Esophagus muscularis mucosa (tissue), 4 donors: Measurements from ENCODE around the gene ASTN2. TPM values are rescaled to one million over a fixed set of nuclear protein-coding genes. Genes with fewer than 3 reads are reported as not detected.
A peak's percentile ranks its signal among the peaks of the same experiment; 100 is the strongest.

Experiments used
- DNase-seq: peaks from one replicate; pipeline ENCODE4 v3.0.0-alpha.2; 2017; ENCODE audit errors: extremely low spot score
- H3K27ac ChIP-seq, 4 donors: fragments of 200-600 bp; sonication (generic); replicated peaks in 1 of 4; 1 replicate in 3 of 4; 2 replicates in 1 of 4; pipeline ENCODE4 v1.5.1; 2016 to 2019; ENCODE audit warnings: mild to moderate bottlenecking in 1 of 4
- H3K27me3 ChIP-seq, 4 donors: fragments of 200-600 bp; sonication (generic); one replicate each; pipeline versions ENCODE4 v1.5.1 to v1.6.0; 2016 to 2019
- H3K36me3 ChIP-seq, 4 donors: fragments of 200-600 bp; sonication (generic); one replicate each; pipeline ENCODE4 v1.5.1; 2016 to 2019
- H3K4me1 ChIP-seq, 4 donors: fragments of 200-600 bp; sonication (generic); one replicate each; pipeline ENCODE4 v1.5.1; 2016 to 2019
- H3K4me3 ChIP-seq, 4 donors: fragments of 200-600 bp; sonication (generic); 1 replicate in 2 of 4; 2 replicates in 2 of 4; pipeline ENCODE4 v1.5.1; 2016 to 2019; ENCODE audit warnings: mild to moderate bottlenecking in 4 of 4, moderate library complexity in 1 of 4
- H3K9me3 ChIP-seq, 4 donors: fragments of 200-600 bp; sonication (generic); 1 replicate in 3 of 4; 2 replicates in 1 of 4; pipeline ENCODE4 v1.5.1; 2016 to 2019
- EP300 ChIP-seq: sonication (generic); formaldehyde crosslinking; IDR thresholded peaks from one replicate; pipeline ENCODE4 v1.6.1; 2017; ENCODE audit warnings: antibody characterized with exemption
- POLR2A ChIP-seq: fragments of 450-650 bp; IDR thresholded peaks from one replicate; pipeline ENCODE4 v1.6.1; 2017; ENCODE audit warnings: antibody characterized with exemption, moderate library complexity, mild to moderate bottlenecking, low read depth
- POLR2AphosphoS5 ChIP-seq, 2 donors: sonication (generic); formaldehyde crosslinking; IDR thresholded peaks; one replicate each; pipeline ENCODE4 v1.6.1; 2017; ENCODE audit warnings: antibody characterized with exemption in 2 of 2
- WGBS: methylation state at CpG from one replicate; pipeline ENCODE4 v1.1.5; 2018; 5-methylcytosine and 5-hydroxymethylcytosine counted together
- intact Hi-C: fragments of 100-400 bp; cut with DNase I; formaldehyde crosslinking; loops from one replicate; pipeline ENCODE4 v1.15.1; 2023
- total RNA-seq, 4 donors: library from RNA; depleted of rRNA; stranded (reverse); fragments of >200 nt; gene quantifications; one replicate each; pipeline versions ENCODE4 v1.1.0 to v1.2.1, GENCODE V29; 2016
- TF ChIP-seq, protein P1 (sequence below), 3 experiments: fragments of 200-600 bp in 2 of 3; fragments of 450-650 bp in 1 of 3; sonication (generic) in 2 of 3; IDR thresholded peaks; one replicate each; pipeline ENCODE4 v1.5.1; 2017 to 2019; ENCODE audit warnings: antibody characterized with exemption in 3 of 3, mild to moderate bottlenecking in 2 of 3, moderate library complexity in 1 of 3

The ASTN2 gene
- total RNA-seq, 4 donors from 2014 or later: 4.2 to 6.9 (median 5.5) TPM

- intact Hi-C loops: no loop called here
- 27% methylated on average over 3 of the region's 3 CpGs for WGBS
- no peak overlapping the region for H3K4me3 ChIP-seq
- TF ChIP-seq POLR2AphosphoS5 (IDR thresholded peaks at IDR 0.05) (no peak), EP300 (no peak), POLR2A (no peak)
- TF ChIP-seq, protein P1, sequence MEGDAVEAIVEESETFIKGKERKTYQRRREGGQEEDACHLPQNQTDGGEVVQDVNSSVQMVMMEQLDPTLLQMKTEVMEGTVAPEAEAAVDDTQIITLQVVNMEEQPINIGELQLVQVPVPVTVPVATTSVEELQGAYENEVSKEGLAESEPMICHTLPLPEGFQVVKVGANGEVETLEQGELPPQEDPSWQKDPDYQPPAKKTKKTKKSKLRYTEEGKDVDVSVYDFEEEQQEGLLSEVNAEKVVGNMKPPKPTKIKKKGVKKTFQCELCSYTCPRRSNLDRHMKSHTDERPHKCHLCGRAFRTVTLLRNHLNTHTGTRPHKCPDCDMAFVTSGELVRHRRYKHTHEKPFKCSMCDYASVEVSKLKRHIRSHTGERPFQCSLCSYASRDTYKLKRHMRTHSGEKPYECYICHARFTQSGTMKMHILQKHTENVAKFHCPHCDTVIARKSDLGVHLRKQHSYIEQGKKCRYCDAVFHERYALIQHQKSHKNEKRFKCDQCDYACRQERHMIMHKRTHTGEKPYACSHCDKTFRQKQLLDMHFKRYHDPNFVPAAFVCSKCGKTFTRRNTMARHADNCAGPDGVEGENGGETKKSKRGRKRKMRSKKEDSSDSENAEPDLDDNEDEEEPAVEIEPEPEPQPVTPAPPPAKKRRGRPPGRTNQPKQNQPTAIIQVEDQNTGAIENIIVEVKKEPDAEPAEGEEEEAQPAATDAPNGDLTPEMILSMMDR (IDR thresholded peaks at IDR 0.05): no peak
- no peaks in the 10 kb centered on the region for H3K36me3 ChIP-seq
- H3K27ac ChIP-seq: no peak overlapping the region
- peaks cover 12 to 21% (median 17%) of the 10 kb centered on the region in 4 donors for H3K4me1 ChIP-seq
- no peaks in the 10 kb centered on the region for H3K9me3 ChIP-seq
- peak; percentile 62 for DNase-seq
- H3K27me3 ChIP-seq: no peaks in the 10 kb centered on the region
These were observed 864.0 kb downstream of the ASTN2 start for GRCh38 chr9:116550696-116551436.

DNA sequence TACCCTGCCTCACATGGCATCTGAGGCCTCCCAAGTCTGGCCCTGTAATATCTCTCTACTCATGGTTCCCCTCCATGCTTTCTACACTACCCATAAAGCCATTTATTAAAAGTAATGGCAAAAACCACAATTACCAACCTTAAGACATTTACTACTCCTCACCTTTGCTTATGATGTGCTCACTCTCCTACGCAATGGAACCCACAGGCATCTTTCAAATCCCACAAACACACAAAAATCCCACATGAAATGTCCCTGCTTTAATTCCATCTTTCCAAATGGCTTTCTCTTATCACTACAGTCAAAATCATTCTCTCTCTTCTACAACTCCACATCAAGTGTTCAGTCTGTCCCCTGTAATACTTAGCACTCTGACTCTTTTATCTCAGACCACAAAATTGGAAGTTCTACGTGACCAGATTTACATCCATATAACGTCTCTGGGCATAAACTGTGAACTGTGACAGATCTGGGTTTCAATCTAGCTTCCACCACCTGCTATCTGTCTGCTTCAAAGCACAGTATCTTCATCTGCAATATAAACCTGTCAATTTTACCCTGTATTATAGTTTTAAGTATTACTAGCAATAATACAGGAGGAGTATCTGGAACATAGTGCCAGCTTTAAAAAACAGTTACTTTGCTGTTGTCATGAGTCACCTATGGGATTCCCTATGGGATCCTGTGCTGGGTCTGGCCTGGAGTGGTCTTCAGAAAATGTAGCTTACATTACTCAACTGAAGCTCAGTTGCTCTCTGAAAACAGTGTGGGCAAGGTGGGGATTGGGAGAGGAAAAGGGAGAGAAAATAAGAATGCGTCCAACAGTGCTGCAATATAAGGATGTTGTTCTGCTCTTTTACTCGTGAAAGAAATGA is 864.8 kb downstream of the ASTN2 start:
- WGBS: 85% methylated on average over 5 of the region's 5 CpGs
- H3K36me3 ChIP-seq: no peaks in the 10 kb centered on the region
- intact Hi-C loops: no loop called here
- no peak overlapping the region for H3K4me3 ChIP-seq
- H3K27ac ChIP-seq: peak overlapping the region in 1 of 4 donors; percentile 7
- DNase-seq: peak; percentile 19
- no peaks in the 10 kb centered on the region for H3K9me3 ChIP-seq
- no peak for TF ChIP-seq POLR2AphosphoS5 (IDR thresholded peaks at IDR 0.05)
- TF ChIP-seq EP300: no peak
- no peak for TF ChIP-seq POLR2A
- TF ChIP-seq, protein P1 (IDR thresholded peaks at IDR 0.05): no peak
- peaks cover 12 to 21% (median 17%) of the 10 kb centered on the region in 4 donors for H3K4me1 ChIP-seq
- no peaks in the 10 kb centered on the region for H3K27me3 ChIP-seq

DNA sequence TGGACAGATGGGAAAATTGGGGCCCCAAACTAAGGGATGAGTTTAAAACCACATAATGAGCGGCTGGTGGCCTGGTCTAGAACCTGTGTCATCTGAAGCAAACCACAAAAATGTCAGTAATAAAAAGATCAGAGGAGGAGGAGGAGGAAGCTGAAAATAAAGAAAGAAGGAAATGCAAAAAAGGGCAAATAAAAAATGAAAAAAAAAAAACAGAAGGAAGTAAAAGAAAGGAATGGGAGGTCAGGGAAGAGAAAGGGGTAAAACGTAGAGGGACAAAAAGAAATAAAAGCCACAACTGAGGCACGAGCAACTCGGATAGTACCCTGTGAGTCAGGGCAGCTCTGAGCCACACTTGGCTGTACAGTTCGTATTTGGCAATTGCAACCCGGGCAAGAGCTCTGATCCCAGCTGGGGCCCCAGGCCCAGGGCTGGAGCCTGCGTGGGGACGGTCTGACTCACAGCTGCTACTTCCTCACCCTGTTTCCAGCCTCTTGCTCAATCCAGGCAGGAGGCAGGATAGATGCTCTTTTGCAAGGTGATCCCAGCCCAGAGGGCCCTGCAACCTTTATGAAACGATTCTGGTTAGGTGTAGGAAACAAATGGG is 865.7 kb downstream of the ASTN2 start:
- Histone ChIP-seq H3K9me3 (no peaks in the 10 kb centered on the region), H3K36me3 (no peaks in the 10 kb centered on the region), H3K27ac (no peak overlapping the region), H3K4me1 (peaks cover 12 to 21% (median 17%) of the 10 kb centered on the region in 4 donors), H3K4me3 (no peak overlapping the region), H3K27me3 (no peaks in the 10 kb centered on the region)
- 61% methylated on average over 9 of the region's 9 CpGs for WGBS
- DNase-seq: peak; percentile 92
- TF ChIP-seq EP300 (no peak), POLR2AphosphoS5 (IDR thresholded peaks at IDR 0.05) (no peak), POLR2A (no peak)
- TF ChIP-seq, protein P1 (IDR thresholded peaks at IDR 0.05): no peak
- intact Hi-C loops: no loop called here

DNA sequence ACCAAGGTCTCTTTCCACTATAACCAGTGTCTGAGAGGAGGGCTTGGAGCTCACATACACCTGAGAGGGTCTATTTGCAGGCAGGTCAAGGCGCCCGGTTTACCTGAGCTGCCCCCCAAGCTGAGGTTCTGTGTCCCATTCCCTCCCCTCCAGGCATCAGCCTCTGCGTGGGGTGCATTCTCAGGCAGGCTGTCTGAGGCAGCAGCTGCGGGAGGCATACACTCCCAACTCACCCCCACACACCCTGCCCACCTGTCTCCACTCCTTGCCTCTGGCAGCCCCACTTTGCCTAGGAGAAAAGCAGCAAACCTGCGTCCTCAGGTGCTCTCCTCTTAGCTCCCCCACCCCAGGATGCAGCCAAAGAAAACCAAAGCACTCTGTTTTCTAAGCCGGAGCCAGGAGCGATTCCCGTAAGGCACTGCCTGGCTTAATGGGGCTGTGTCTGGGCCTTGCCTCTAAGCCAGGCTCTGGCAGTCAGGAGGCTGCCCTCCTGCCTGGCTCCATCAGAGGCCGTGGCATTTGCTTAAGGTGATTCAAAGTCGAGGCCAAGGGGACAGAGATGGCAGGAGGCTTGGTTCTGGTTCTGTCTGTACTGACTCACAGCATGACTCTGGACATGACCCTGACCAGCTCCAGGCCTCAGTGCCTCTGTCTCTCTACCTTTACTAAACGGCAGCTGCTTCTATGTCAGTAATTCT is 867.0 kb downstream of the ASTN2 start:
- TF ChIP-seq POLR2A (no peak), EP300 (no peak), POLR2AphosphoS5 (IDR thresholded peaks at IDR 0.05) (no peak)
- TF ChIP-seq, protein P1 (IDR thresholded peaks at IDR 0.05): no peak
- intact Hi-C loops: no loop called here
- H3K27me3 ChIP-seq: no peaks in the 10 kb centered on the region
- peak; percentile 90 for DNase-seq
- H3K27ac ChIP-seq: no peak overlapping the region
- 95% methylated on average over 11 of the region's 11 CpGs for WGBS
- H3K4me1 ChIP-seq: peaks cover 12 to 21% (median 17%) of the 10 kb centered on the region in 4 donors
- H3K36me3 ChIP-seq: no peaks in the 10 kb centered on the region
- H3K4me3 ChIP-seq: no peak overlapping the region
- H3K9me3 ChIP-seq: no peaks in the 10 kb centered on the region
